DMS79 (cell line): ENCODE results near the gene YJEFN3.

Experiments
- DNase-seq: peaks from one replicate; lab custom pipeline; 2025; lab: John Stamatoyannopoulos, UW

Gene YJEFN3

DNA sequence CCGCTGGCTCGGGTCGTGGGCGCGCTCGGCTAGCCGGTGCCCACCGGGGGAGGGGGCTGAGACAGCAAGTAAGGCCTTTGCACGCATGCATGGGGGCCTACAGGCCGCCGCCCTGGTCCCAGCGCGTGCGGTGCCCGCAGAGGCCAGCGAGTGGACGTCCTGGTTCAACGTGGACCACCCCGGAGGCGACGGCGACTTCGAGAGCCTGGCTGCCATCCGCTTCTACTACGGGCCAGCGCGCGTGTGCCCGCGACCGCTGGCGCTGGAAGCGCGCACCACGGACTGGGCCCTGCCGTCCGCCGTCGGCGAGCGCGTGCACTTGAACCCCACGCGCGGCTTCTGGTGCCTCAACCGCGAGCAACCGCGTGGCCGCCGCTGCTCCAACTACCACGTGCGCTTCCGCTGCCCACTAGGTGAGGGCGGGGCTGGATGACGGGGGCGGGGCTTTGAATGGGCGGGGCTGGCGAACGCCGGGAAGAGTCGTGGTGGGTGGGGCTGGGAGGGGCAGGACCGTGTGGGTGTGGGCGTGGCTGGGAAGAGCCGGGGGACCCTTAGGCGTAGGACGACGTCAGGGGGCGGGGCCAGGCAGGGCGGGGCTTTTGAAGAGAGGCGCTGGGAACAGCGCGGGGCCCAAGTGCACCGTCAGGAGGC, 11.5 kb downstream of the YJEFN3 start:
- no peak for DNase-seq

DNA sequence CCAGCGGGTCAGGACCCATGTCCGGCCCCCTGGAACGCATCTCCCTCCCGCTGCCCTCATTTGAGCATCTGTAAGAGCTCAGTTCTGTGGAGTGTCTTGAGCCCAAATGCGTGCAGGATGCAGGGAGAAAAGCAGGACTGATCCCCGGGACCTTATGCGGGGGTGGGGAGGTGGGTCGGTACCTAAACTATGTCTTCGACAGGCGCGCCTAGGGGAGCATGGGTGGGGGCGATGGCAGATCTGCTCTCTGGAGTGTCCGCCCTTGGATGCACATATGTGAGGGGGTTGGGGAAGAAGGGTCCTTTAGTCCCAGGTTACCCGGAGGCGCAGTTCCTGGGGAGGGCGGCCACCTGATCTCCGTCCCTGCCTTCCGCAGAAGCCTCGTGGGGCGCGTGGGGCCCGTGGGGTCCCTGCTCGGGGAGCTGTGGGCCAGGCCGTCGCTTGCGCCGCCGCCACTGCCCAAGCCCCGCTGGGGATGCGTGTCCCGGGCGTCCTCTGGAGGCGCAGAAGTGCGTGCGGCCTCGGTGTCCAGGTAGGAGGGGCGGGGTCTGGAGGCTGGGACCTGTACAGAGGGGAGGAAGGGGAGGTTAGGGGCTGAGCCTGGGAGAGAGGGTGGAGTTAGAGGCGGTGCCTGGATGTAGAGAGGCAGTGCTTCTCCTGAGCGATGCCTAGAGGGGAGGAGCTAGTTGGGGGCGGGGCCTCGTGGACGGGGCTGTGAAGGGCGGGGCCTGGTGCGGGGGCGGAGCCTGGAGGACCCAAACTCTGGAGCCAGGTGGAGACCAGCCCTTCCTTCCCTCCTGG, 12.2 kb downstream of the YJEFN3 start:
- DNase-seq, result no peak

DNA sequence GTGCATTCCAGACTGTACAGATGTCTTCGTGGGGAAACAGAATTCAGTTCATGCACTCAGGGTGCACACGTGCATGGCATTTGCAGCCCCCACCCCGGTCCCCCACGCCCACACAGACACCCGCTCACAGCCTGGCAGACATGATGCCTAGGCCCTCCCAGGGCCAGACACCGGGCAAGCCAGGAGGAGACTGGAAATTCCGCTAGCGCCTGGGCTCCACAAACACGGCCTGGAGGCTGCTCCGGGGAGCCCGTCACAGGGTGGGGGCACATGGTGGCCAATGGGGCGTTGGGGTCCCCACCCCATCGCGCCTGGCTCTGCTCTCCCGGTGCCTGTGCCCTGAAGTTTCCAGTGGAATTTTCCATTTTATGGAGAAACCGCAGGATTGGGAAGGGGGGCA, 12.9 kb downstream of the YJEFN3 start:
- no peak for DNase-seq

DNA sequence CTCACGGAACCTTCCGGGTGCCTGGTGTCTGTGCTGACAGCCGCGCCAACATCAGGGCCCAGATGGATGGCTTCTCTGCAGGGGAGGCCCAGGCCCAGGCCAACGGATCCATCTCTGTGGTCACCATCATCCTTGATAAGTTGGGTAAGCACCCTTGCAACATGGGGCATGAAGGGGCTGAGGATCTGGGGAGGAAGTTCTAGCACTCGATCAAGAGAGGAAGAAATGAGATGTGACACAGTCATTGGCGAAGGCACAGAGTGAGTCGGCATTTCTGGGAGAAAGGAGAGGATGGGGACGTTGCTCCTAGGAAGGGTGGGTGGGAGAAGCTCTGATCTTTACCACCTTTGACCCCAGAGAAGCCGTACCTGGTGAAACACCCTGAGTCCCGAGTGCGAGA, 13.8 kb downstream of the YJEFN3 start:
- DNase-seq, result no peak

DNA sequence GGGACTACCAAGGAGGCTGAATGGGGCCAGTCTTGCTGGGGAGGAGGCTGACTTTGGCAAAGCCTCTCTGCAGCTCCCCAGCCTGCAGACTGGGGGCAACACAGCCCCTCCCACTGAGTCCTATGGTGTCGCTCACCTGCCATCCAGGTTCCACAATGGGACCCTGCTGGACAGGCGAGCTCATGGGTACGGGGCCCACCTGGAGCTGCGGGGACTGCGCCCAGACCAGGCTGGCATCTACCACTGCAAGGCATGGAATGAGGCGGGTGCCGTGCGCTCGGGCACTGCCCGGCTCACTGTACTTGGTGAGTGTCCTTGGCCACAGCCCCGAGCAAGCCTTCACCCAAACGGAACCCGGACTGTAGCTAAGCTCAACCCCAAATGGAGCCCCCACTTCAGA, 14.4 kb downstream of the YJEFN3 start:
- no peak for DNase-seq

DNA sequence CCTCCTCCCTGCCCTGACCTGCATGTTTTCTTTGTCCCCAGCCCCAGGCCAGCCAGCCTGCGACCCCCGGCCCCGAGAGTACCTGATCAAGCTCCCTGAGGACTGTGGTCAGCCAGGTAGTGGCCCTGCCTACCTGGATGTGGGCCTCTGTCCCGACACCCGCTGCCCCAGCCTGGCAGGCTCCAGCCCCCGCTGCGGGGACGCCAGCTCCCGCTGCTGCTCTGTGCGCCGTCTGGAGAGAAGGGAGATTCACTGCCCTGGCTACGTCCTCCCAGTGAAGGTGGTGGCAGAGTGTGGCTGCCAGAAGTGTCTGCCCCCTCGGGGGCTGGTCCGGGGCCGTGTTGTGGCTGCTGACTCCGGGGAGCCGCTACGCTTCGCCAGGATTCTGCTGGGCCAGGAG, 14.9 kb downstream of the YJEFN3 start:
- no peak for DNase-seq

DNA sequence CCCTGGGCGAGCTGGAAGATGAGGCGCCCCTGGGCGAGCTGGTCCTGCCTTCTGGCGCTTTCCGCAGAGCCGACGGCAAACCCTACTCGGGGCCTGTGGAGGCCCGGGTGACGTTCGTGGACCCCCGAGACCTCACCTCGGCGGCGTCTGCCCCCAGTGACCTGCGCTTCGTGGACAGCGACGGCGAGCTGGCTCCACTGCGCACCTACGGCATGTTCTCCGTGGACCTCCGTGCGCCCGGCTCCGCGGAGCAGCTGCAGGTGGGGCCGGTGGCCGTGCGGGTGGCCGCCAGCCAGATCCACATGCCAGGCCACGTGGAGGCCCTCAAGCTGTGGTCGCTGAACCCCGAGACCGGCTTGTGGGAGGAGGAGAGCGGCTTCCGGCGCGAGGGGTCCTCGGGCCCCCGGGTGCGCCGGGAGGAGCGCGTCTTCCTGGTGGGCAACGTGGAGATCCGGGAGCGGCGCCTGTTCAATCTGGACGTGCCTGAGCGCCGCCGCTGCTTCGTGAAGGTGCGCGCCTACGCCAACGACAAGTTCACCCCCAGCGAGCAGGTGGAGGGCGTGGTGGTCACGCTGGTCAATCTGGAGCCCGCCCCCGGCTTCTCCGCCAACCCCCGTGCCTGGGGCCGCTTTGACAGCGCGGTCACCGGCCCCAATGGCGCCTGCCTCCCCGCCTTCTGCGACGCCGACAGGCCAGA, 15.7 kb downstream of the YJEFN3 start:
- no peak for DNase-seq

DNA sequence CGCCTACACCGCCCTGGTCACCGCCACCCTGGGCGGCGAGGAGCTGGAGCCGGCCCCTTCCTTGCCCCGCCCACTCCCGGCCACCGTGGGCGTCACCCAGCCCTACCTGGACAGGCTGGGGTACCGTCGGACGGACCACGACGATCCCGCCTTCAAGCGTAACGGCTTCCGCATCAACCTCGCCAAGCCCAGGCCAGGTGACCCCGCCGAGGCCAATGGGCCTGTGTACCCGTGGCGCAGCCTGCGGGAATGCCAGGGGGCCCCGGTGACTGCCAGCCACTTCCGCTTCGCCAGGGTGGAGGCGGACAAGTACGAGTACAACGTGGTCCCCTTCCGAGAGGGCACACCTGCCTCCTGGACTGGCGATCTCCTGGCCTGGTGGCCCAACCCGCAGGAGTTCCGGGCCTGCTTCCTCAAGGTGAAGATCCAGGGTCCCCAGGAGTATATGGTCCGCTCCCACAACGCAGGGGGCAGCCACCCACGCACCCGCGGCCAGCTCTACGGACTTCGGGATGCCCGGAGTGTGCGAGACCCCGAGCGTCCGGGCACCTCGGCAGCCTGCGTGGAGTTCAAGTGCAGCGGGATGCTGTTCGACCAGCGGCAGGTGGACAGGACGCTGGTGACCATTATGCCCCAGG, 16.4 kb downstream of the YJEFN3 start:
- DNase-seq, result no peak

DNA sequence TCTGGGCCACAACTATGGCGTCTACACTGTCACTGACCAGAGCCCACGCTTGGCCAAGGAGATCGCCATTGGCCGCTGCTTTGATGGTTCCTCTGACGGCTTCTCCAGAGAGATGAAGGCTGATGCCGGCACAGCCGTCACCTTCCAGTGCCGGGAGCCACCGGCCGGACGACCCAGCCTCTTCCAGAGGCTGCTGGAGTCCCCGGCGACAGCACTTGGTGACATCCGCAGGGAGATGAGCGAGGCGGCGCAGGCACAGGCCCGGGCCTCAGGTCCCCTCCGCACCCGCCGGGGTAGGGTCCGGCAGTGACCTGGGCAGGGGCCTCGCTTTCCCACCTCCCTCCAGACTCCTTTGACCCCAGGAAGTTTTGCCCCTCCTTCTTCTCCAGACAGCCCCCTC, 17.0 kb downstream of the YJEFN3 start:
- DNase-seq, result no peak

DNA sequence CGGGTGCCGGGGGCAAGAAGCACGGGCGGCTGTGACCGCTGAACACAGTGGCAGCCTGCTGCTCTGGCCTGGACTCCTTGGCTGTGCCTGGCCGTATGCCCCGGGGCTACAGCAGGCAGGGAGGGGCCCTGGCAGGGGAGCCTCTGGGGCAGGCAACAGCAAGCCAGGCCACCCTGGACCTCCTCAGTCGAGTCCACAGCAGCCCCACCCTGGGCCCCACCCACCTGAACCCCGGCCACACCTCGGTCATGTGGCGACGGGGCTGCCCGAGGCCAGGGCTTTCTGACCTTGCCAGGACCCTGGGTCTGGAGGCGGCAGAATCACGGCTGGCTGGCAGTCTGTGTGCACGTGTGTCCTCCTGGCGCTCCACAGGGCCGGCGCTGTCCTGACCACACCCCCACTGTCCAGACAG, 18.0 kb downstream of the YJEFN3 start:
- DNase-seq, result no peak

DNA sequence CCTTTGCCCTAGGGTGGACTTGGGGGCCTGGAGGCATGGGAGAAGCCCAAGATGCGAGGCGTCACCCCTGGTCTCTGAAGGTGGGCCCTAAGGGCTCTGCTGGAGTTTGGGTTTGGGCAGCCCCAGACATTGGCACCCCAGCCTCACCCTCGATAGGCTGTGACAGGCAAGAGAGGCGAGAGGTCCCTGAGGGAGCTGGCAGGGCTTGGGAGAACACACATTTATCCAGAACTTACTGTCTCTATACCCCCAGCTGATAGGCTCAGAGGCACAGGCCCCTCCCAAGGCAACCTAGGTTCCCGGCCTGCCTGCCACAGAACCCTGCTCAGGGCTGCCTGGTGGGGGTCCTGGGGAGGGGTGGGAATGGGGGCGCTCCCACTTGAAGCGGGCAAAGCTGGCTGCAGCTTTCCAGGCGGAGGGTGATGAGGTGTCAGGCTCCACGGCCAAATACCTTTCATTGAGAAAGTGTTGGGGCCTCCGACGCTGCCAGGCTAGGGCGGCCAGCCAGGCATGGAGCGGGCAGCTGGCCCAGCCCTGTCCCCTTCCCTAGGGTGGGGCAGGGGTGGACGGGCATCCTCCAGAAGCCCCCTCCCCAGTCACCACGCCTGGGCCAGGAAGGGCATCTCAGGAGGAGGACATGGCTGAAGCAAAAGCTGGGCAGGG, 19.1 kb downstream of the YJEFN3 start:
- no peak for DNase-seq

DNA sequence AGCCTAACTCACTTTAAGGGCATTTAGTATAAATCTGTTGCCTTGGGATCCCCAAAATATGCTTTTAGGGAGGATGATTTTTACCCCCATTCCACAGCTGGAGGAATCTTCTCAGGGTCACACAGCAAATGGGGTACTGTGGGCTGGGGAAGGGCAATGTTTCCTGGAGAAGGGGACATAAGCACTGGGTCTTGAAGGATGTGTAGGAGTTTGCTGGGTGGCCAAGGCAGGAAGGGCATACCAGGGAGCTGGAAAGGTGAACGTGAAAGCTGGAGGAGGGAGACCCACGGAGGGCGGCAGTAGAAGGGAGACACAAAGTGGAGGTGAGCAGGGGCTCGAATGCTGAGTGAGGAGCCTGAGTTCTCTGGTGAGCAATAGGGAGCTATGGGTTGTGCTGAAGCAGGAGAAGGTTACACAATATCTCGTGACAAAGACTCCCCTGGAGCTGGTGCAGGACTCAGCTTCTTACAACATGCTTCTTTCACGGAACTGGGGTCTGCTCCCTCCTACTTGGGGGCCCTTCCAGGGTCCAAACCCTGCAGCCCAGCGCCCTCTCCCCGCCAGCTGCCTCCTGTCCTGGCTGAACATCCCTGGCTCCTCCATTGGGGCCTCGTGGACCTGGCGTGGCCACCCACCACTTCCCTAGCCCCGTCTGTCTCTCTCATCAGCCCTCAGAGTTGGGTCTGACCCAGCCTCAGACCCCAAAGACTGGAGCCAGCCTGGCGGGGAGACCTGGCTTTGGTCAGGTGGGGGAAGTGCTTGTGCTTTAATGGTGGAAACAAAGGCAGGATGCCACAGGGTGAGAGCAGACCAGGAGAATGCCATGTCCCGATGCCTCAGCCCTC, 20.4 kb downstream of the YJEFN3 start:
- no peak for DNase-seq

DNA sequence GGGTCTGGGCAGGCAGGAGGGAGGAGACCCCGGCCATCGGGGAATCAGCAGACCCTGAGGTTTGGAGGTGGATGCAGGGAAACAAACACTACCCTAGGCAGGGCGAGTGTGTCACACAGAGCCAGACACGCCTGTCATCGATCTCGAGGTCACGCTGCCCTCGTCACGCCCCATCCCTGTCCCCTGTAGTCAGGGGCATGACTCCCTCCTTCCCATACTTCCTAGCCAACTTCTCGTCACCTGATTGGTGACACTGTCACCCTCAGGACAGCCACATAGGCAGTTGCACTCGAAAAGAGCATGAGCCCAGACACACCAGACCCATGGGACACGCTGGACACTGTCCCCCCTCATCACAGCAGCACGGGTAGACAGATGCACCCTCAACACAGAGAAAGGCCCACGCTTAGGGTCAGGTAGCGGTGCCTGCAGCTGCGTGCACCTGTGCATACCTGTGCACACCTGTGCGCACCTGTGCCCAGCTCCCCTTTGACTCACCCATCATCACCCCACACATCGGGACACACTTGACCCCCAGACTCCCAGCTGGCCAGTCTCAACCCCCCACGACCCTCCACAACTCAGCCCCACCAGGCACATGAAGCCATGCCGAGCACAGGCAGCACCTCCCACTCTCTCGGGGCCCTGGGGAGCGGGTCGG, 21.2 kb downstream of the YJEFN3 start:
- no peak for DNase-seq

DNA sequence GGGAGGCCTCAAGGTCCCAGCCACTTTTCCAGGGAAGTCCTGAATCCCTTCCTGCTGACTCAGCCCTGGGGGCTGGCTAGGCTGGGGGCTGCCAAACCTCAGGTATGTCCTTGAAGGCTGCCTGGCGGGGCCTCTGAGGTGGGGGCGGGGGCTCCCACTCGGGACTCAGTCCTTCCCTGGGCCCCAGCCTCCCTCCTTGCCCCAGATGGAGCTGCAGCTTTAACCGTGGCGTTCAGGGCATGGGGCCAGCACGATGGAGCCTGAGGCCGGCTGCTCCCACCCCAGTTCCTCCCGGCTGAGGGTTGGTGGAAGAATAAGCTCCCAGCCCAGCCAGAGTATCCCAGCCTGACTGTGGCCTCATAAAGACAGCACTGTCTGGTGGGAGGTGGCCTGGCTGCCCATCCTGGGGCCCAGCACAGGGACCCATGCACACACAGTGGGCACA, 21.8 kb downstream of the YJEFN3 start:
- DNase-seq, result no peak

DNA sequence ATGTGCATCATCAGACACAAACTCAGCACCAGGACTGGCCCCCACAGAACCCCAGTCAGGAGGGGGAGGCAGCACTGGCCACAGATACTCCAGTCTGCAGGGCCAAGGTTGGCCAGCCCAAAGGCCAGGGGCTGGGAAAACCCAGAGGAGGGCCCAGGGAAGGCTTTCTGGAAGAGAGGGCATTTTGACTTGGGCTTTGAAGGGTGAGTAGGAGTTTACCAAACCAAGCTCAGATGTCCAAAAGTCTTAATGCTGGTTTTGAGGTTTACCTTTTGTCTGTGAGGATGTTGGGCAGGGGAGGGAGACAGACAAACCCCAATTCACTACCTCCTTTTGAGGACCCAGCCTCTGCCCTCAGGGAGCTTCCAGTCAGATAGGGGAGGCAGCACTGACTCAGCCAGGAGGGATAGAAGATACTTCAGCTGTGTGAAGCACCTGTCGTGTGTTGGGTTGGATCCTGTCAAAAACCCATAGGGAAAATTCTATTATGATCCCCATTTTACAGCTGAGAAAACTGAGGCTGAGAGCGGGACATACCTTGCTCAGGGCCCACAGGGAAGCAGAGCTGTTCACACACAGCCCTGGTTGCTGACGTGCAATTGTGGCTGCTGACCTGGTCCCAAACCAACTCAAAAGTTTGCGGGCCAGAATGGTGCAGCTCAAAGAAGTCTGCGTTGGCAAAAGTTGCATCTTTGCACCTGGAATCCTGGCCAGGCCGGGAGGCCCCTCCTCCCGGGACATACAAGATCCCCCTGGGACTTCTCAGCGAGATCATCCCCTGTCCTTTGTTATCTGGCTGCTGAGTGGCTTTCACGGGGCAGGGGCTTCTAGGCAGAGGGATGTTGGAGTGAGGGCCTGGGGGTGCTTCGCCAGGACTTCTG, 22.5 kb downstream of the YJEFN3 start:
- DNase-seq, result no peak

DNA sequence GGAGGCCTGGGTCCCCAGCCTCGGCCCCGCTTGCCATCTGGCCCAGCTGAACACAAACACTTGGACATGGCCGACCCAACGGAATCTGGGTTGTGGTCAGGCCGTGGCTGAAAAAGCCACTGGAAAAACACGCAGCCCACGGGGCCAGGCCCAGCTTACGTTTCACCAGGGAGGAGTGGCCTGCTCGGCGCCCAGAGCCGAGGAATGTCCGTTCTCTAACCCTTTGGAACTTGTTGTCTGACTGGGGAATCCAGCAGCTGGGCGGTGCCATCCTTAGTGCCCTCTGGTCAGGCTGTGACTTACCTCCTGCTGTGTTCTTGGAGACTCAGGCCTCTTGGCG, 23.1 kb downstream of the YJEFN3 start:
- no peak for DNase-seq

DNA sequence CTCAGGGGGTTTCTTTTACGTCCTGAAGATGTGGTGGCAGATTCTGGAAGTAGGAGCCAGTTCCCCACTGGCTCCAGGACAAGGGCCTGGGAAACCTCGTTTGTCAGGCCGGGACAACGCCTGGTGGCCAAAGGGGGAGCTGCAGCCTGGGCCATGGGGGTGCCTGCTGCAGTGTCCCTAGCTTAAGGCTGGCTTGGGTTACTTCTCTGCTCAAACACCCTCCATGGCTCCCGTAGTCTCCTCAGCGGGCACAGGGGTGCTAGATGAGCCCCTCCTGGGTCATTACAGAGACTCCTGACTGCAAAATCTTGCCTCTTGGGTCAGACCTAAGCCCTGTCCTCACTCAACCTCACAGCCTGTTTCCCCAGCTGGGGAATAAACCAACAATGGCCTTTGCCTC, 24.1 kb downstream of the YJEFN3 start:
- DNase-seq, result no peak

DNA sequence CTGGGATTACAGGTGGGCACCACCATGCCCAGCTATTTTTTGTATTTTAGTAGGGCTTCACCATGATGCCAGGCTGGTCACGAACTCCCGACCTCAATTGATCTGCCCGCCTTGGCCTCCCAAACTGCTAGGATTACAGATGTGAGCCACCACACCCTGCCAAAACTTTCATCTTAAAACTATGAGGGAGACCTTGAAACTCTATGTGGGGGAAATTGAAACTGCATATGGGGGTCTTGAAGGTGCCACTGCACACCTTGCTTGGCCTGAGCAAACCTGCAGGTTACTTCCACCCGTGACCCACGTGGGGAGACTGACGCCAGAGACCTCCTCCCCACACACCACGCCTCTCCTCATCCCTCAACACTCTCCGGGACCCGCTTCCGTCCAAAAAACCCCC, 25.0 kb downstream of the YJEFN3 start:
- no peak for DNase-seq

DNA sequence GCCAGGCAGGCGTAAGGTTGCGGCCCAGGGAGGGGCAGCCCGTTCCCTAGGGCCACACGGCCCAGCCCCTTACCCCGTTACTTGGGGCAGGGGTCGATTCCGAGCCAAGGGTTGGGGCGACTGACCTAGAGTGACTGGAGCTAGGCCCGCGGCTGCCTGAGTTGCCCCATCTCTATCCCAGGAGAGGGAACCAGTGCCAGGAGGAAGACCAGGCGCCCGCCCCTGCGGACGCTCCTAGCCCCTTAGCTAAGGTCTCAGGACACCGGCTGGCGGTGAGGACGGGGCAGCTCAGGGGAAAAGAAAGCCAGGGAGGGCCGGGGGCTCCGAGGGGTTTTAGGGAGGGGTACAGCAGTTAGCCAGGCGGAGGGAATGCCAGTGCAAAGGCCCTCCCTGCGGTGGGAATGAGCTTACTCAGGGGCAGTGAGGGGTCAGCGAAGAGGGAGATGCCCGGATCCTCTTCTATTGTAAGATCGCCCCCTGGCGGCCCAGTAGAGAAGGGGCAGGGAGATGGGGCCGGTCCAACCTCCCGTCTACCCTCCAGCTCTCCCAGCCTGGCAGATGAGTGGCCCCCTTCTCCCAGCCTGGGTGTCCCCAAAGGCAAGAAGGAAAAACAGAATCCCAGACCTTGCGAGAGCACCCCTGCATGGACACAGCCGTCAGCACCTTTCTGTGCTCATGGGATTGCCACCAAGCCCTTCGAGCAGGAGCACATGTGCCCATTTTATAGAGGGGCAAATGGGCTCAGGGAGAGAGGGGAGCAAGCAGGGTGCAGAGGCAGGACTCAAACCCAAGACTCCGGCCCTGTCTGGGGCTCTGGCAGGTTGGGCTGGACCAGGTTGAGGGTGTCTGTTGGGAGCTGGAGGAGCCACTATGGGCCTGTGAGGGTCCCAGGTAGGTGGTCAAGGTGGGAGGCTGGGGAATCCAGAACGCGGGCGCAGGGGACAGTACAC, 25.6 kb downstream of the YJEFN3 start:
- DNase-seq, result no peak
